ENCODE results near the gene RAMP1.

The RAMP1 gene

DNA sequence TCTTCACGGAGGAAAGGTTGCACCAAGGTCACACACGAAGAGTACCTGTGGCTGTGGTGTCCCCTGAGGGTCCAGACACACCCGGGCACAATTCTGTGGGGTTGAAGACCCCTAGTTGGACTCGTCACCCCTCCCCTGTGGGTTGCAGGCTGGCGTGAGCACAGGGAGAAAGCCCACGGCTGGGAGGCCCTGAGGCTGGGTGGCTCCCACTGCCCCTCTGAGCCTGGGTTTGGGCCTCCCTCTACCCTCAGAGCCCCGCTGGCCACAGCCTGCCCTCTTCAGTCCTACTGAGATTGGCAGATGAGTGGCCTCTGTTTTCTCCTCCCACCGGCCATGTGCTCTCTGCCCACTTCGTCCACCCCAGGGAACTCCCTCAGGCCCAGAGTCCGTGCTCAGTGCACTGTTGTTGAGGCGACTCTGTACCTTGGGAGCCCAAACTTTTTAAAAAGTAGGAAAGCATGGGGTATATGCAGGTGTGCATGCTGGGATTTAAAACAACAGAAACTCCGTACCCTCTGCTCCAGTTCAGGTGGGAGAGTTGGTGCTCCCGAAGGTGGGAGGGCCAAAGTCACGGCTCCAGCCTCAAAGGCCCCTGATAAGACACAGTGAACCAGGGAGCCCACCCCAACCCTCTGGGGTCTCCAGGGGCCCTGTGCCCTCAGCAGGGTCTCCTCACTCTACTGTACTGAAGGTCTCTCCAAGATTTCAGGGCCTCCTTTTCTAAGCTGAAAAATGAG, 19.1 kb downstream of the RAMP1 start:
- DNase-seq, result no peak

DNA sequence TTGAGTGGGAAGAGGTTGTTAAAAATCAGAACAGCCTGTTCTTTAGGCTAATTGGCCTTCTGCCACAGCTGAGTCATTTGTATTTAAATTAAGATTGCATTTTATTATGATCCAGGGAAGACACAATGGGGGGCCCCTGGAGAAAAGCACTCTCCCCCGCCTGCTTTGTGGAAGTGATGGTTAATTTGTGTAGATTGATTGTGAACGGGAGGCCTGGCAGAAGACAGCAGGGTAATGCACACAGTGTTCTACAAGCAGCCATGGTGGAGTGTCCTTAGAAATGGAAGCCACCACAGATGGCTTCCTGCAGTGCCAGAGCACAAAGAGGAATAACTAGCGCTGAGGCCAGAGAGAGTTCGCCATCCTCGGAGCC, 19.6 kb downstream of the RAMP1 start:
- no peak for DNase-seq

DNA sequence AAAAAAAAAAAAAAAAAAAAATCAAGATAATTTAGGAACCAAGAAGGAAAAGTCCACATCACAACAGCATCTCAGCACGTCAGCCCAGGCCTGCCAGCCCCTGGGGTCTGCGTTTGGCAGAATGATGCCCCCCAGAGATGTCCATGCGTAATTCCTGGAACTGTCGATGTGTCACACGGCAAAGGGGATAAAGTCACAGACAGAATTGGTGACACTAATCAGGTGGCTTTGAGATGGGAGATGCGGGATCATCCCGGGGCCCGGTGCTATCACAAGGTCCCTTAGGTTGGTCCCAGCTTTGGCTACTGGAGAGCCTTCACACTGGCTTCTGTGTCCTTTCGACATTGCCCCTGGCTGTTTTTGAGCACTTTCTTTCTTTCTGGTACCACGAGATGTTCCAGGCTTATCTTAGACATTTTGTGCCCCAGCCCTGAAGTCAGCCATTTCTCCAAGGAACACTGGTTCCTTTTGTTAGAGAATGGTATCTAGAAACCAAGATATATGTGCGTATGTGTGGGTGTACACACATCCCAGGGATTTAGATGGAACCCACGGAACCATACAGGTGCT, 20.7 kb downstream of the RAMP1 start:
- DNase-seq, result no peak

DNA sequence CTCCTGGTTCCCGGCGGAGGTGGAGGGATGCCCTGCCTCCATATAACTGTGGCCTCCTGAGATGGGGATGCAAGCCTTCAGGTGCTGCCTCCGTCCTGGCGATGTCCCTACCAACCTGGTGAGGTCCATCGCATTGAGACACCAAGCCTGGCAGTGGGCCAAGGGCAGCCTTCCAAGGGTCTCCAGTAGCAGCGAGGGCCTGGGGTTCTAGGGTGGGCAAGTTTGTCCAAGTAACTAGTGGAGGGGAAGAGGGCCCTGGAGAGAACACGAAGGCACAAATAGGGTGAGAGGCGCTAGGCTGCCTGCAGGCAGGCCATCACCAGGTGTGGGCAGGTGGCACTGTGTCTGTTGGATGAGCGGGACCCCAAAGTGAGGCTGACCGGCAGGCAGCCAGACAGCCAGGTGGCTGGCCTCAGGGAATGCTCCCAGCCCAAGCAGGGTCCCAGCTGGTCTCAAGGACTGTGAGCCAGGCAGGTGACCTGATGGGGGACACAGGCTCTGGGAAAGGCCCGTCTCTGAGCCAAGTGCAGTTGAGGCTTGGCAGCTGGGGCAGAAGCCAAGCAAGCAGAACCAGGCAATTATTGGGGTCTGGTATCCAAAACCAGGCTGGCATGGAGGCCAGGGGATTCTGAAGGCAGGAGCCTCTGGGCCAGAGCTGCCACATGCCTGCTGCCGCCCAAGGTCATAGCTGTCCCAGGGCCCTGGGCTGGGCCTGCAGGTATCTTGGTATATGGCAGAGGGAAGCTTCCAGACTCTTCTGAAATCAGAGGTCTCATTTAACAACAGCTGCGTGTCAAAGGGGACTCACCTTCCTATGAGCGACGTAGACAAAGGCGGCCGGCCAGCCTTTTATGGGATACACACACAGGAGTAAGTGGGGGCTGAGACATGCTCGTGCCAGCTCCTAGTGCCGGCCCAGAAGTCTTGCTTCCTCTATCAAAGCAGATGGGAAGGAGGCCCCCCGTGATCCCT, 23.4 kb downstream of the RAMP1 start:
- no peak for DNase-seq

DNA sequence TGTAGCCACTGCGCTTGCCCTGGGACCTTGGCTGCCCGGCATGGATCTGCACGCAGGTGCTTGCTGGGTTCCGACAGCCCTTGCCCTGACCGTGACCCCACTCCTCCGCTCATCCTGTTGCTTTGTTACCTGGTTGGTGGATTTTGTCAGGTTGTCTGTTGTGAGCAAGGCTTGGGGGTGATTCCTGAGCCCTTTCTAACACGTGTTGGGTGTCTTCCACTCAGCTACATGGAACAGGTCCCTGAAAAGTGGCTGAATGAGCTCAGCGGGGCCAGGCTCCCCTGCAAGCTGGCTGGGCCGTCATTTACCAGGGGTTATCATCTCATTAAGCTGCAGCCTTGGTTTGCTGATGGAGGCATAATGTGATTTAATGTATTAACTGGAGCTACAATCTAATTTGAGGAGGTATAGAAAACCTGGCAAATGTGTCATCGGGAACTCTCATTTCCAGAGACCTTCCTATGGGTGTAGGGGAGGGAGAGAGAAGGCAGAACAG, 24.6 kb downstream of the RAMP1 start:
- DNase-seq, result no peak

DNA sequence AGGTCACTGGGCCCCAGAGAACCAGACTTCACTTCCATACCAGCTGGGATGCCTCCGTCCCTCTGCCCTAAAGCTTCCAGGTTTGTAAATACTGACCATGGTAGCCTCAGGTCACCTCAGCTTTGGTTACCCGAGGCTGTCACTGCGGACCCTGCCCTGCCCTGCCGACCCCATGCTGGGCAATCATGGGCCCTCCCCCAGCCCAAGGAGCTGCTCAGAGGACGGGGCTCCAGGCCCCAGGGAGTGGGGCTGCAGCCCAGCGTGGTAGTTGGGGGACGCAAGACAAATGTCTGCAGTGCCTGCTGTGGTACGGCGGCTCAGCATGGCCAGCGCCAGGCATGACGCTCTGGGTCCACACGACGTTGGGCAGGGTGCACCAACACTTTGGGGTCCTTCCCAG, 25.3 kb downstream of the RAMP1 start:
- no peak for DNase-seq

DNA sequence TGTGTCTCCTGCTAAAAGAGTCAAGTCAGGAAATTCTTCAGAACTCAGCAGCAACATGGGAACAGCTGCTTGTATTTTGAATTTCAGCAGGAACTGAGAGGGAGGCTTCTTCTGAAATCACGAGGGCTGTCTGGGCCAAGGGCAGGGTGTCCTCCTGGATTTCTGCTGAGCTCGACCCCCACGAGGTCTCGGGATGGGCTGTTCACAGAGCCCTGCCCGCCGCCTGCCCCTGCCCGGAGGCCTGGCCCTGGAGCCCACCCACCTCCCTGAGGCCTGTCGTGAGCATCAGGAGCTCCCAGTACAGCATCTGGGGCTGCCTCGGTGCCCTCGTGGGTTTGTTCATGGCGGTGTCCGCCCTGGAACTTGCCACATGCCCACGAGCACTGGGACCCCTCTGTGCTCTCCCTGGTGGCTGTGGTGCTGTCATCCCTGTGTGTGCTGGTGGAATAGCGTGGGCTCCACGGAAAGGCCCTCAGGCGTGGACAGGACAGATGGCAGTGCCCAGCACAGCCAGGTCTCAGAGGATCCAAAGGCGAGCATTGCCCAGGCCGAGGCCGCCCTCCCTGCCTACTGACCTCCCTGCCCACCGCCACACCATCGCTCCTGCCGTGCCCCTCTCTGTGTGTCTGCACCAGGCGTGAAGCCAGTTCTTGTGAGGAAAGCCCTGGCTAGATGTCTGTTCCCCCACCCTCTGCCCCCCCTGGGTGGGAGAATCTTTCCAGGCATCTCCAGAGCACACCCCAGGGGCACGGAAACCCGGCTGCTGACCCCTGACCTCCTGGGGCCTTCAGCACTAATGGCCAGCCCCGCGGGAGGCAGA, 25.9 kb downstream of the RAMP1 start:
- no peak for DNase-seq

DNA sequence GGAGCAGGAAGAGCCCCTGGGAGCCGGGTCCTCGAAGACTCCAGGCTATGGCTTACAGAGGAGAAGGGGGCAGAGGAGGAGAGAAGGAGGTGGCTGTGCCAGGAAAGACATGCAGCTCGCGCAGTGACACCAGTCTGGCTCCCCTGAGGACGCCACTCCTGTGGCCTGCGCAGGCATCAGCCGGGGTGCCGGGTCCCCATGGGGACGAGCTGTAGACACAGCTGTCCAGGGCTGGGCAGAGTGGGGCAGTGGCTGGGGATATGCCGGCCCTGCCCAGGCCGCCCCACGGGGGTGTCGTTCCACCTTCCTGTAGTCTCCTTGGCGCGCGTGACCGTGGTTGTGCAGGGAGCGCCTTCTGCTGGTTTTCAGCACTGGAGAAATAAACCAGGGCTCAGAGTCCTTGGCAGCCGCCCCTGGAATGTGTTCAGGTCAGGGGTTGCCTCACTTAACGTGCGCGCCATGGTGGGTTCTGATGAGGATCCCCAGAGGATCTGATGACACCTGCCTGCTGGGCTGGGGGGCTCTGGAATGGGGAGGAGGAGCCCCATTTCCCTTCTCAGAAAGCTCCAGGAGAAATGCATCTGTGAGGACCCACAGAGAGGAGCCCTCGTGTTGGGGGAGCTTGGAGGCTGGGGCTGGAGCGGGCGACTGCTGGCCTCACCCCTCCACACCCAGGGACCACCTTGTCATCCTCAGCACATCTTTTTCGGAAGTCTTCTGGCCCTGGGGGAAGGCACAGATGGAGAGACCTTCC, 26.7 kb downstream of the RAMP1 start:
- DNase-seq, result no peak

DNA sequence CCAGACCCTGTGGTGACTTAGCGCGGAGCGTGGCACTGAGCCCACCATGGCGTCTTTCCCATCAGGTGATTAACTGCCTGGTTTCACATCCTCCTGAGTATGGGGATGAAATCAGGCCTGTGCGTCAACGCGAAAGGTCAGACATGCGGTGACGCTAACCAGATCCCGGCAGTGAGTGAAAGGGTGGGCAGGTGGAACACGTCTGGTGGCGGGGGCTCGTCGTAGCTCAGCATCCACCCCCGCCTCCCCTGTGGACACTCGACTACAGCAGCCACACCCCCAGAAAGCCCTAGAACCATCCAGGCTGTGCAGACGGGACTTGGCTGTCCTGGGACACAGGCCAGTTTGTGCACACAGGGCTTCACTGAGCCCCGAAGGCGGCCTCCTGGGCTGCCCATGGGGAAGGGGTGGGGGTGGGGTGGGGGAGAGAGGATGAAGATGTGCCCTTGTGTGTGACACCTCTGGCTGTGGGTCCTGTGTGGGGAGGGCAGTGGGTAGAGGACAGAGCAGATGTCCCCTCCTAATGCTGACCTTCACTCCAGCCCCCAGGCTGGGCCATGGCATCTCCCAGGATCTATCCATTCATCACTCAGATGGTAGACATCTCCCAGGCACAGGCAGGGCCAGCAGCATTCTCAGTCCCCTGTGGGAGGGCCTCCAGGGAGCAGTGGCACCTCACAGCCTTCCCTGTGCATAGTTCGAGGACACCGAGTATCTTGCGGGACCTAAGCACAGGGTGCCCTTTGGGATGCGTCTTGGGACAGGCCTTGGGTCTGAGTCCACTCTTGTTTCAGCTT, 27.5 kb downstream of the RAMP1 start:
- no peak for DNase-seq

DNA sequence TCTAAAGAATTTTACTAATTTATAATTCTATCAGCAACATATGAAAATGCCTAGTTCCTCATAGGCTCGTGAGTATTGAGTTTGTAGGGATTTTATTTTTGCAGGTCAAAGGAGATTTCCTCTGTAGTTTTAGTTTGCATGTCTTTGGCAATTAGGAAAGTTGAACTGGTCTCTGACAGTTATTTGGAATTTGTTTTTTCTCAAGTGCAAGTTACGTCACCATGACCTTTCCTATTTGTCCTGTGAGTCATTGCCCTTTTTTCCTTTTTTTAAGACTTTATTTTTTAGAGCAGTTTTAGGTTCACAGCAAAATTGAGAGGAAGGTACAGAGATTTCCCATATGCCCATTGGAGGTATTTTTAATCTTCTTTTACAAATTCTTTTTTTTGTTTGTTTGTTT, 29.0 kb downstream of the RAMP1 start:
- no peak for DNase-seq

DNA sequence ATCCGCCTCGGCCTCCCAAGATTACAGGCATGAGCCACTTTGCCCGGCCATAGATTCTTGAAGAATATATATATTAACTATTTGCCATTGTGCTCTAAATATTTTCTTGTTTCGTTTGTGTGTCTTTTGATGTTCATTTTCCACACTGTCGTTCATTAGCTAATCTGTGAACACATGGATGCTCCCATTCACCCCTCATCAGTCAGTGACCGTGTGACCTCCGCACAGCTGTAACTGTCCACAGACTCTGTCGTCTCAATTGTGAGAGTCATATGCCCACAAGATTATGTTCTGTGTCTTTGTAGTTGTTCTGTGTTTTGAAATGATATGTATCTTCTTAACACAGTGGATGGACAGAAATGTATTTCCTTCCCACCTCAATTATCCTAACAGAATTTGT, 29.6 kb downstream of the RAMP1 start:
- DNase-seq, result no peak

DNA sequence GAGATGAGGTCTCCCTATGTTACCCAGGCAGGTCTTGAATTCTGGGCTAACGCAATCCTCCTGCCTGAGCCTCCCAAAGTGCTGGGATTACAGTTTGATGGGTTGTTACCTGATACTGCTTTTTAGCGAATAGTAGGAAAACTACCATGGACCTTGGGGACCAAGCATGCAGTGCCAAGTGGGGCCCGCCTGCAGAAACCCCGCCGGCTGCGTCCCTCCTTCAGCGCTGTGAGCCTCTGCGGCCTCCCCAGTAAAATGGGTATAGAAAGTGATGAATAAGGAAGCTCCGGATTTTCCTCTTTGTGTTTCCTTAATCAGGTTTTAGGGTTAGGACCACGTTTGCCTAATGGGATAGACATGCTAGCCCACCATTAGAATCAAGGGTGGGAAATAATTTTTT, 30.4 kb downstream of the RAMP1 start:
- no peak for DNase-seq

DNA sequence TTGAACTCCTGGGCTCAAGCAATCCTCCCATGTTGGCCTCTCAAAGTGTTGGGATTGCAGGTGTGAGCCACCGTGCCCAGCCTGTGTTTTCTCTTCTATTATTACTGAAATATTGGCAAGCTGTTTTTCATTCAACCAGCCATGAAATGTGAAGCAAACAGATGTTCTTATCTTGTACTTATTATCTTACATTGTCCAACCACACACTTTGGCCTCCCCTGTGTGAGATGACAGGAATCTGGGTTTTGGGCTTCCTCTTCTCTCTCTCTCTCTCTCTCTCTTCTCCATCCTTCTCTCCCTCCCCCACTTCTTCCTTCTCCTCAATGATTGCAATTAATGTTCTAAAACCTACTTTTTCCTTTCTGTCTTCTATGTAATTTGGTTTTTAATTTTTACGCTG, 33.1 kb downstream of the RAMP1 start:
- no peak for DNase-seq

DNA sequence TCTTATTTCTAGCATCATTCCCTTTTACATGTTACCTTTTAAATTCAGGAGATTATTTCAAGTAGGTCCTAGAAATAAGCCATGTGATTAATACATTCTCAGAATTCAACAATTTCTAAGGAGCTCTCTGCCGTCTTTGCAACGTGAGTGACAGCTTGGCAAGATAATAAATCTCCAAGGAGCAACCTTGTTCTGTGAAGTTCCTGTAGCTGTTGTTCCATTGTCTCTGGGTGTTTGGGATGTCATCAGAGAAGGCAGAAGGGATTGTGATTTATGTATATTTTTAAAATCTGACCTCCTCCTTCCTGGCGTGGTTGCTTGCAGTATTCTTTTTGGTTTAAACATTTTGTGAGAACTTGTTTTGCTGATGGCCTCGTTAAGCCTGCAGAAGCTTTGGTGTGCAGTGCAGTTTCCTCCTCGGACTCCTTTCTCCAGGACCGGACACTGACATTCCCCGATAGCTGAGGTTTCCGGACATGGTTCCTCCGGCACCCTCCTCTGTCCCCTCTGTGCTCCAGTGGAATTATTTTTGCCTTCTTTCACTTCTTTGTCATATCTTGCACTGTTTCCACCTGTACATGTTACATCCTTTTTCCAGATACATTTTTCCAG, 33.7 kb downstream of the RAMP1 start:
- no peak for DNase-seq

DNA sequence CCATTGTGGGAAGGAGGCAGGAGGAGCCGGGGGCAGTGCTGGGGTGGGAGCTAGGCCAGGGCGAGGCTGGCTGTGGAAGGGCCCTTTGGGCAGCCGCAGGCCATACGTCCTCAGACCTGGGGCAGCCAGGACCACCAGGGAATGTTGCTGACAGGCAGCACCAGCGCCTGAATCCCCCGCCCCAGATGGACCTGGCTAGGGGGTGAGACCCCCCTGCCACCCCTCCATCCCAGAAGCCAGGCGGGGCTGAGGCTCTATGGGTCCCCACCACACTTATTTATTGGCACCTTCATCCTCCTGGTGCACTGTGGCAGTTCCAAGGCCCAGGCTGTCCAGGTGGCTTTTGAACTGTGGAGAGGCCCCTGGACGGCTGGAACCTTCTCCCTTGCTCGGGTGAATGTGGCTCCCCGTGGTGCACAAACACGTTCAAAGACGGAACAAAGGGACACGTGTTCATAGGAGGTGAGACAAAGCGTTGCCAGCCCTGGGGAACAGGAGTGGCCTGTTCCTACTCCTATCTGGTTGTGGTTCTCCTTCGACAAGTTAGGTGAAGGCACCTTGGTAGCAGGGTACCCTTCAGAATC, 35.1 kb downstream of the RAMP1 start:
- no peak for DNase-seq

DNA sequence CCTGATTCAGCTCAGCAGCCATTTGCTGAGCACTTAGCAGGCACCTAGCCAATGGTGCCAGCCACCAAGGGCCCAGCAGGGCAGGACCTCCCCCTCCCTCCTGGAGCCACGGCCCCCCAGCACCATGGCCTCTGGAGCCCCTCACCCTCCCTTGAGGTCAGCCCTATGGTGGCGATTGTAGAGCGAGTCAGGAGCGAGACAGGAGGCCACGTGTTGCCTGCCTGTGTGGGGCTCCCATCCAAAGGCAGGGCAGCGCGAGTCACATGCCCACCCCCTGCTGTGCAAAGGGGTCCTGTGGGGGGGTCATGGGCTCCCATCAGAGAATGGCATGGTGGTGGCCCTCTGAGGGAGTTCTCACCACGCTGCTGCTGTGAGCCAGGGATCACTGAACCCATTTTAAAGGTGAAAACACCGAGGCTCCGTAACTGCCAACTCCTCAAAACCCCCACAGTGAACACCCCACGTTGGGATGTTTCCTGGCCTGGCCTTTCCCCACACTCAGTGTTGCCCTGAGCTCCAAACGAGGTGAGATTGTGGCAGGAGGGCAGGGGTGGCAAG, 35.6 kb downstream of the RAMP1 start:
- no peak for DNase-seq

DNA sequence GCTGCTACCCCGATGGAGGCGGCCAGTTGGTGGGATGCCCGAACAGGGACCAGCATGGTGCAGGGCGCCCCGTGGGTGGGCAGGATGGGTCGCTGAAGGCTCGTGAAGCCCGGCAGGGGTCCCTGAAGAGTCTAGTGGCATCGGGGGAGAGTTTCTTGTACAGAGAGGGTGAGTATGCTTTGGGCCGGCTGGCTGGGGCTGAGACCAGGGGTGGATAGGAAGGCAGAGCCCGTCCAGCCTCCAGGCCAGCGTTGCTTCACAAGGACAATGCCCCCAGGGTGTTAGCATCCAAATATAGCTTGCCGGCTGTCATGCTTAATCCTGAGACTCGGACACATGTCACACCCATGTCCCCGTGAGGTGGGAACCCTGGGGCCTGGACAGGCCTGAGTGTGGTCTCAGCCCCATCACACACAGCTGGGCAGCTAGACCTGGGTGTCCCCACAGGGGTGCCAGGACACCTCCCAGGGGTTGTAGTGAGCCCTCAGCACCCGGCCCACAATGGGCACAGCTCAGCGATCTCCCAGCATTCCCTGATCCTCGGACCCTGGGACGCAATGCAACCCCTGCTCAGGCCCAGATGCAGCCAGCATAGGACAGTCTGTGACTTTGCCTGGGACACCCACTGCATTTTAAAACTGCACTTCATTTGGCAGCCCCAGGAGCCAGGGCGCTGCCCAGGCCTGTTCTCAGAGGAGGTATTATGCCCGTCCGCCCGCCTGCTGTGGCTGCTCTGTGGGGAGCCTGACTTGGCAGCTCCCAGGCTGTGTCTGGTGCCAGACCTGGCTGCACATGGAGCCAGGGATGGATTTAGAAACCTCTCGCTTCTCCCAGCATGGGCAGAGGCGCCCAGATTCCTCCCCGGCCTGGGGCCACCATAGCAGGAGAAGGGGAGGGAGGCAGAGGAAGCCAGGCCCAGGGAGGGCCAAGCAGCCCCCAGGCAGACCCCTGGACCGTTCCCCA, 36.4 kb downstream of the RAMP1 start:
- no peak for DNase-seq

DNA sequence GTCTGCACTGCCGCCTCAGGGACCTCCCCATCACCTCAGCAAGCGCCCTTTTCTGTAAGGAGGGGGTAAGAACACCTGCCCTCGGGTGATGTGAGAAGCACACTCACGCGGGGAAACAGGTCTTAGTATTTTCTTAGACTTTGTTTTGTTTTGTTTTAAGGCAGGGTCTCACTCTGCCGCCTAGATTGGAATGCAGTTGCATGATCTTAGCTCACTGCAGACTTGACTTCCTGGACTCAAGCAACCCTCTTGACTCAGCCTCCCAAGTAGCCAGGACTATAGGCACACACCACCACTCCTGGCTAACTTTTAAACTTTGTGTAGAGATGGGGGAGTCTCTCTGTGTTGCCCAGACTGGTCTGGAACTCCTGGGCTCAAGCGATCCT, 37.1 kb downstream of the RAMP1 start:
- DNase-seq, result no peak

DNA sequence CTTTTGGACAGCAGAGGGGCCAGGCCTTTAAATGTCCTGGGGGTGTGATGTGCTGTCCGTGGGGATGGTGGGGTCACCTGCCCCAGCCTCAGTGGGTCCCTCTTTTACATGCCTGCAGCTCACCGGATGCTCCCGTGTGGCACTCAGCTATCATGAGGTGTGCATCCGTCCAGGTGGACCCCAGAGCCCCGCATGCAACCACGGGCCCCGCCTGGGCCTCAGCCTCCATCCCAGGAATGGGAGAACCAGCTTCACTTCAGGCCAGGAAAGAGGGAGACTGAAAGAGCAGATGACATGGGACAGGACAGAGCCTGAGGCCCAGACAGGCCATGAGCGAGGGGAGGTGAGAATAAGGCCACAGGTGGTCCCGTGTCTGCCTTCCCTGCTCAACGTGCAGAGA, 37.5 kb downstream of the RAMP1 start:
- DNase-seq, result no peak

All from stimulated activated CD4-positive, alpha-beta T cell treated with anti-CD3 and anti-CD28 coated beads, Interleukin-2, amount 100 ng/mL, for 48 hours (primary cell).